Esophagus squamous epithelium (tissue), 5 donors: ENCODE results near the gene KRTCAP3. TPM values are rescaled to one million over a fixed set of nuclear protein-coding genes. Genes with fewer than 3 reads are reported as not detected.

ENCODE experiments used
- DNase-seq: peaks from one replicate; lab custom pipeline; 2025; lab: John Stamatoyannopoulos, UW
- H3K27ac ChIP-seq, 4 donors: fragments of 200-600 bp; sonication (generic); one replicate each; pipeline ENCODE4 v1.5.1; 2016 to 2019; ENCODE audit warnings: mild to moderate bottlenecking in 1 of 4
- H3K27me3 ChIP-seq, 4 donors: fragments of 200-600 bp; sonication (generic); 1 replicate in 3 of 4; 2 replicates in 1 of 4; pipeline versions ENCODE4 v1.5.1 to v1.6.0; 2017 to 2021; ENCODE audit warnings: antibody characterized with exemption in 1 of 4
- H3K36me3 ChIP-seq, 3 donors: fragments of 200-600 bp; sonication (generic); one replicate each; pipeline ENCODE4 v1.5.1; 2016 to 2019
- H3K4me1 ChIP-seq, 3 donors: fragments of 200-600 bp; sonication (generic); one replicate each; pipeline ENCODE4 v1.5.1; 2017 to 2019
- H3K4me3 ChIP-seq, 4 donors: fragments of 200-600 bp; sonication (generic); 1 replicate in 3 of 4; 2 replicates in 1 of 4; pipeline ENCODE4 v1.5.1; 2016 to 2019; ENCODE audit warnings: mild to moderate bottlenecking in 2 of 4, moderate library complexity in 1 of 4
- H3K9me3 ChIP-seq, 3 donors: fragments of 200-600 bp; sonication (generic); one replicate each; pipeline ENCODE4 v1.5.1; 2016 to 2019
- POLR2A ChIP-seq, 4 donors: fragments of 450-650 bp; IDR thresholded peaks; one replicate each; pipeline ENCODE4 v1.6.1; 2017; ENCODE audit warnings: antibody characterized with exemption in 4 of 4, mild to moderate bottlenecking in 4 of 4, moderate library complexity in 3 of 4
- WGBS, 2 donors: methylation state at CpG; one replicate each; pipeline ENCODE4 v1.1.5; 2018; 5-methylcytosine and 5-hydroxymethylcytosine counted together
- intact Hi-C: fragments of 100-400 bp; cut with DNase I; formaldehyde crosslinking; loops from one replicate; pipeline ENCODE4 v1.15.0; 2022
- small RNA-seq, 4 donors: library from RNA; depleted of rRNA; stranded (forward); fragments of <200 nt; gene quantifications; one replicate each; pipeline ENCODE3, GENCODE V24; 2016
- total RNA-seq, 4 donors: library from RNA; depleted of rRNA; stranded (reverse); fragments of >200 nt; gene quantifications; one replicate each; pipeline ENCODE4 v1.1.0, GENCODE V29; 2016
- TF ChIP-seq, protein P1 (sequence below), 6 experiments: fragments of 450-650 bp in 4 of 6; fragments of 200-600 bp in 2 of 6; sonication (generic) in 2 of 6; IDR thresholded peaks; one replicate each; pipeline ENCODE4 v1.5.1; 2016 to 2019; ENCODE audit warnings: antibody characterized with exemption in 6 of 6, mild to moderate bottlenecking in 4 of 6, moderate library complexity in 4 of 6
- donor health status: DM: yes; HTN: yes; CAD: no.

KRTCAP3 gene
- total RNA-seq, 4 donors from 2014 or later, result 9.8 to 29.3 (median 19.1) TPM

DNA sequence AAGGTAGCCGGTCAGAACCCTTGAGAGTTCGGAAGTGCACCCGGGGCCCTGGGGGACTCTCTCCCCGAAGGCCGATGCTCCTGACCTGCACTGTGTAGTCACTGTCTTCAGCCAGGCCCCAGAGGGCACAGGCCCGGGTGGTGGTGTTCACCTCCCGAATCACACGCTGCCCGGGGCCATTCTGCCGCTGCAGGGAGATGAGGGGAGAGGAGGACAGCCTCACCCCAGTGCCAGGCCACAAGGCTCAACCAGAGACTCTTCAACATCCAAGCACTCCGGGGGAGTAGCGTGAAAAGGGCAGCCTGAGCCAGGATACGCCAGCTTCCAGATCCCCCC is 51.7 kb downstream of the KRTCAP3 start:
- no peak for DNase-seq
- intact Hi-C loops, result no loop called here
- Histone ChIP-seq H3K27me3 (peaks cover 0 to 40% (median 0%) of the 10 kb centered on the region in 4 donors), H3K9me3 (no peaks in the 10 kb centered on the region), H3K27ac (peak overlapping the region in 2 of 4 donors; percentile 53 to 76), H3K4me1 (peaks cover 7 to 49% (median 8%) of the 10 kb centered on the region in 3 donors), H3K4me3 (peak overlapping the region in 2 of 4 donors; percentile 70 to 84), H3K36me3 (no peaks in the 10 kb centered on the region)
- no peak for TF ChIP-seq POLR2A (IDR thresholded peaks at IDR 0.05)
- TF ChIP-seq, protein P1, sequence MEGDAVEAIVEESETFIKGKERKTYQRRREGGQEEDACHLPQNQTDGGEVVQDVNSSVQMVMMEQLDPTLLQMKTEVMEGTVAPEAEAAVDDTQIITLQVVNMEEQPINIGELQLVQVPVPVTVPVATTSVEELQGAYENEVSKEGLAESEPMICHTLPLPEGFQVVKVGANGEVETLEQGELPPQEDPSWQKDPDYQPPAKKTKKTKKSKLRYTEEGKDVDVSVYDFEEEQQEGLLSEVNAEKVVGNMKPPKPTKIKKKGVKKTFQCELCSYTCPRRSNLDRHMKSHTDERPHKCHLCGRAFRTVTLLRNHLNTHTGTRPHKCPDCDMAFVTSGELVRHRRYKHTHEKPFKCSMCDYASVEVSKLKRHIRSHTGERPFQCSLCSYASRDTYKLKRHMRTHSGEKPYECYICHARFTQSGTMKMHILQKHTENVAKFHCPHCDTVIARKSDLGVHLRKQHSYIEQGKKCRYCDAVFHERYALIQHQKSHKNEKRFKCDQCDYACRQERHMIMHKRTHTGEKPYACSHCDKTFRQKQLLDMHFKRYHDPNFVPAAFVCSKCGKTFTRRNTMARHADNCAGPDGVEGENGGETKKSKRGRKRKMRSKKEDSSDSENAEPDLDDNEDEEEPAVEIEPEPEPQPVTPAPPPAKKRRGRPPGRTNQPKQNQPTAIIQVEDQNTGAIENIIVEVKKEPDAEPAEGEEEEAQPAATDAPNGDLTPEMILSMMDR (IDR thresholded peaks at IDR 0.05), result no peak
- WGBS, 2 donors, result 87 to 92% methylated on average over 4 to 5 of the region's 13 CpGs

Small RNA genes lying within 50 kb of the gene (small RNA-seq; reads per million reads assigned to genes)
- gene RNU6-986P, result 0 reads per million in 4 donors

Other genes with a start within 250 kb of the KRTCAP3 start
- gene ATRAID, start 230.3 kb upstream of the KRTCAP3 start, total RNA-seq, result 100 to 1,000 TPM in 2 of 4 donors, 10 to 100 TPM in 2; 57.1 to 124 (median 91.0) TPM
- gene SLC5A6, start 230.1 kb upstream of the KRTCAP3 start, total RNA-seq, result 10 to 100 TPM; 13.5 to 38.6 (median 23.2) TPM
- 10 to 100 TPM; 17.6 to 34.5 (median 22.0) TPM for gene CAD, start 225.0 kb upstream of the KRTCAP3 start, total RNA-seq
- gene SLC30A3, start 179.3 kb upstream of the KRTCAP3 start, total RNA-seq, result under 1 TPM in 2 of 4 donors, not detected in 2; 0.18 to 0.19 TPM
- under 1 TPM in 1 of 4 donors, not detected in 3; 0.38 TPM for gene DNAJC5G, start 166.9 kb upstream of the KRTCAP3 start, total RNA-seq
- gene TRIM54, start 160.0 kb upstream of the KRTCAP3 start, total RNA-seq, result not detected
- gene UCN, start 133.9 kb upstream of the KRTCAP3 start, total RNA-seq, result 1 to 10 TPM in 1 of 4 donors, not detected in 3; 1.1 TPM
- gene MPV17, start 119.3 kb upstream of the KRTCAP3 start, total RNA-seq, result 10 to 100 TPM; 39.3 to 66.1 (median 48.1) TPM
- gene GTF3C2, start 85.6 kb upstream of the KRTCAP3 start, total RNA-seq, result 10 to 100 TPM; 37.2 to 59.7 (median 52.3) TPM
- gene EIF2B4, start 72.0 kb upstream of the KRTCAP3 start, total RNA-seq, result 10 to 100 TPM; 30.4 to 44.3 (median 38.3) TPM
- gene SNX17, start 71.8 kb upstream of the KRTCAP3 start, total RNA-seq, result 100 to 1,000 TPM in 1 of 4 donors, 10 to 100 TPM in 3; 53.5 to 106 (median 75.8) TPM
- 10 to 100 TPM in 3 of 4 donors, 1 to 10 TPM in 1; 6.4 to 15.6 (median 12.8) TPM for gene ZNF513, start 61.6 kb upstream of the KRTCAP3 start, total RNA-seq
- gene PPM1G, start 32.8 kb upstream of the KRTCAP3 start, total RNA-seq, result 10 to 100 TPM; 51.9 to 77.1 (median 67.4) TPM
- gene NRBP1, start 13.8 kb upstream of the KRTCAP3 start, total RNA-seq, result 10 to 100 TPM; 66.6 to 89.6 (median 81.5) TPM
- 10 to 100 TPM in 3 of 4 donors, 1 to 10 TPM in 1; 7.6 to 19.6 (median 13.5) TPM for gene IFT172, start 47.4 kb downstream of the KRTCAP3 start, total RNA-seq
- gene FNDC4, start 52.8 kb downstream of the KRTCAP3 start, total RNA-seq, result 10 to 100 TPM in 2 of 4 donors, 1 to 10 TPM in 2; 4.6 to 28.2 (median 11.3) TPM
- gene GCKR, start 54.5 kb downstream of the KRTCAP3 start, total RNA-seq, result 1 to 10 TPM in 1 of 4 donors, under 1 TPM in 3; 0.21 to 1.9 (median 0.41) TPM
- 10 to 100 TPM in 3 of 4 donors, 1 to 10 TPM in 1; 7.1 to 18.9 (median 15.7) TPM for gene ZNF512, start 140.7 kb downstream of the KRTCAP3 start, total RNA-seq
- gene CCDC121, start 186.6 kb downstream of the KRTCAP3 start, total RNA-seq, result 1 to 10 TPM in 2 of 4 donors, under 1 TPM in 2; 0.44 to 3.1 (median 1.4) TPM
- 10 to 100 TPM; 17.3 to 36.4 (median 31.6) TPM for gene GPN1, start 186.7 kb downstream of the KRTCAP3 start, total RNA-seq
- 10 to 100 TPM; 10.5 to 25.4 (median 14.2) TPM for gene SUPT7L, start 221.2 kb downstream of the KRTCAP3 start, total RNA-seq
- gene SLC4A1AP, start 221.5 kb downstream of the KRTCAP3 start, total RNA-seq, result 10 to 100 TPM; 15.4 to 27.0 (median 24.1) TPM